ENCODE results near the gene KTN1.

The KTN1 gene

GRCh38 chr14:55579724-55580469 is at the start of gene KTN1:
KTN1 (plus strand) TSS chr14:55580207; CDS start chr14:55612049, 31,842 bp downstream.
- Histone ChIP-seq H3K9ac (ENCODE audit: insufficient read length) (peak within 1 kb of the TSS; percentile 84), H3K9me3 (ENCODE audit: low read depth, low read length) (no peaks in the 10 kb centered on the region), H3K27ac (peak within 1 kb of the TSS; percentile 82), H3K36me3 (ENCODE audit: insufficient read depth, low read length) (peaks cover 4% of the 10 kb centered on the region; the same call in 1 of the 2 replicates), H3K4me3 (peak within 1 kb of the TSS; percentile 94)
- no peak for DNase-seq (ENCODE audit: low read depth, low spot score)
- TF ChIP-seq FOXP2 (optimal IDR thresholded peaks at IDR 0.05; ENCODE audit: control extremely low read depth, extremely low read length, insufficient read depth) (no peak), POLR2AphosphoS5 (IDR thresholded peaks at IDR 0.05; ENCODE audit: borderline replicate concordance, low read depth, low read length) (peak; percentile 68)

GRCh38 chr14:55530464-55530863 is 49.5 kb upstream of the KTN1 start:
- H3K27ac ChIP-seq, result no peak overlapping the region
- no peaks in the 10 kb centered on the region for H3K9me3 ChIP-seq (ENCODE audit: low read depth, low read length)
- no peak overlapping the region for H3K4me3 ChIP-seq
- no peaks in the 10 kb centered on the region for H3K36me3 ChIP-seq (ENCODE audit: insufficient read depth, low read length)
- DNase-seq (ENCODE audit: low read depth, low spot score), result no peak
- no peak overlapping the region for H3K9ac ChIP-seq (ENCODE audit: insufficient read length)
- TF ChIP-seq FOXP2 (optimal IDR thresholded peaks at IDR 0.05; ENCODE audit: control extremely low read depth, extremely low read length, insufficient read depth) (no peak), POLR2AphosphoS5 (IDR thresholded peaks at IDR 0.05; ENCODE audit: borderline replicate concordance, low read depth, low read length) (no peak), EZH2 (IDR thresholded peaks at IDR 0.05) (no peak)

GRCh38 chr14:55532645-55533344 is 47.2 kb upstream of the KTN1 start:
- Histone ChIP-seq H3K27ac (no peak overlapping the region), H3K36me3 (ENCODE audit: insufficient read depth, low read length) (no peaks in the 10 kb centered on the region), H3K9me3 (ENCODE audit: low read depth, low read length) (no peaks in the 10 kb centered on the region), H3K4me3 (no peak overlapping the region), H3K9ac (ENCODE audit: insufficient read length) (no peak overlapping the region)
- DNase-seq (ENCODE audit: low read depth, low spot score), result no peak
- TF ChIP-seq EZH2 (IDR thresholded peaks at IDR 0.05), result no peak

GRCh38 chr14:55533960-55534359 is 46.0 kb upstream of the KTN1 start:
- Histone ChIP-seq H3K27ac (no peak overlapping the region), H3K4me3 (no peak overlapping the region), H3K36me3 (ENCODE audit: insufficient read depth, low read length) (no peaks in the 10 kb centered on the region), H3K9ac (ENCODE audit: insufficient read length) (no peak overlapping the region), H3K9me3 (ENCODE audit: low read depth, low read length) (no peaks in the 10 kb centered on the region)
- no peak for DNase-seq (ENCODE audit: low read depth, low spot score)
- TF ChIP-seq EZH2 (IDR thresholded peaks at IDR 0.05), result no peak
- TF ChIP-seq POLR2AphosphoS5 (IDR thresholded peaks at IDR 0.05; ENCODE audit: borderline replicate concordance, low read depth, low read length), result no peak

GRCh38 chr14:55535516-55536203 is 44.3 kb upstream of the KTN1 start:
- H3K9ac ChIP-seq (ENCODE audit: insufficient read length), result no peak overlapping the region
- H3K4me3 ChIP-seq, result no peak overlapping the region
- TF ChIP-seq FOXP2 (optimal IDR thresholded peaks at IDR 0.05; ENCODE audit: control extremely low read depth, extremely low read length, insufficient read depth) (no peak), EZH2 (IDR thresholded peaks at IDR 0.05) (no peak), POLR2AphosphoS5 (IDR thresholded peaks at IDR 0.05; ENCODE audit: borderline replicate concordance, low read depth, low read length) (no peak)
- DNase-seq (ENCODE audit: low read depth, low spot score), result no peak
- no peak overlapping the region for H3K27ac ChIP-seq
- no peaks in the 10 kb centered on the region for H3K36me3 ChIP-seq (ENCODE audit: insufficient read depth, low read length)
- H3K9me3 ChIP-seq (ENCODE audit: low read depth, low read length), result no peaks in the 10 kb centered on the region

- Histone ChIP-seq H3K9ac (ENCODE audit: insufficient read length) (no peak overlapping the region), H3K4me3 (no peak overlapping the region), H3K36me3 (ENCODE audit: insufficient read depth, low read length) (no peaks in the 10 kb centered on the region), H3K9me3 (ENCODE audit: low read depth, low read length) (no peaks in the 10 kb centered on the region), H3K27ac (no peak overlapping the region)
- TF ChIP-seq EZH2 (IDR thresholded peaks at IDR 0.05) (no peak), FOXP2 (optimal IDR thresholded peaks at IDR 0.05; ENCODE audit: control extremely low read depth, extremely low read length, insufficient read depth) (no peak), POLR2AphosphoS5 (IDR thresholded peaks at IDR 0.05; ENCODE audit: borderline replicate concordance, low read depth, low read length) (no peak)
- DNase-seq (ENCODE audit: low read depth, low spot score), result no peak
These were observed 43.8 kb upstream of the KTN1 start for GRCh38 chr14:55536204-55536708.

GRCh38 chr14:55537782-55538181 is 42.2 kb upstream of the KTN1 start:
- Histone ChIP-seq H3K4me3 (no peak overlapping the region), H3K9ac (ENCODE audit: insufficient read length) (no peak overlapping the region), H3K27ac (no peak overlapping the region), H3K9me3 (ENCODE audit: low read depth, low read length) (no peaks in the 10 kb centered on the region), H3K36me3 (ENCODE audit: insufficient read depth, low read length) (no peaks in the 10 kb centered on the region)
- DNase-seq (ENCODE audit: low read depth, low spot score), result no peak
- TF ChIP-seq POLR2AphosphoS5 (IDR thresholded peaks at IDR 0.05; ENCODE audit: borderline replicate concordance, low read depth, low read length) (no peak), FOXP2 (optimal IDR thresholded peaks at IDR 0.05; ENCODE audit: control extremely low read depth, extremely low read length, insufficient read depth) (no peak), EZH2 (IDR thresholded peaks at IDR 0.05) (no peak)

GRCh38 chr14:55539975-55540374 is 40.0 kb upstream of the KTN1 start:
- no peak for TF ChIP-seq POLR2AphosphoS5 (IDR thresholded peaks at IDR 0.05; ENCODE audit: borderline replicate concordance, low read depth, low read length)
- H3K9me3 ChIP-seq (ENCODE audit: low read depth, low read length), result no peaks in the 10 kb centered on the region
- no peak for DNase-seq (ENCODE audit: low read depth, low spot score)
- no peak overlapping the region for H3K9ac ChIP-seq (ENCODE audit: insufficient read length)
- no peak overlapping the region for H3K4me3 ChIP-seq
- no peak overlapping the region for H3K27ac ChIP-seq
- no peaks in the 10 kb centered on the region for H3K36me3 ChIP-seq (ENCODE audit: insufficient read depth, low read length)
